Activated T-helper 2 cell treated with anti-CD3 and anti-CD28 coated beads, Interferon-gamma antibody, Interleukin-2, Interleukin-4, amounts not matched to agents 10 μg/mL and 5 μg/mL and 100 μg/mL, durations not matched to agents 14 hours and 24 hours and 36 hours (primary cell): ENCODE measurements around the gene B9D2. TPM values are rescaled to one million over a fixed set of nuclear protein-coding genes. Genes with fewer than 3 reads are reported as not detected.

ENCODE experiments used
- DNase-seq: peaks from one replicate; pipeline ENCODE4 v3.0.0; 2021; ENCODE audit warnings: low spot score
- H3K27ac Mint-ChIP-seq: one replicate; pipeline ENCODE4 v1.8.0; 2021; ENCODE audit warnings: mixed read lengths
- H3K27me3 Mint-ChIP-seq: one replicate; pipeline ENCODE4 v1.8.0; 2021; ENCODE audit warnings: low read depth, mixed read lengths
- H3K36me3 Mint-ChIP-seq: one replicate; pipeline ENCODE4 v1.8.0; 2021; ENCODE audit warnings: low read depth, mixed read lengths
- H3K4me1 Mint-ChIP-seq: one replicate; pipeline ENCODE4 v1.8.0; 2021; ENCODE audit warnings: low read depth, mixed read lengths
- H3K4me3 Mint-ChIP-seq: one replicate; pipeline ENCODE4 v1.8.0; 2021; ENCODE audit warnings: low read depth, mild to moderate bottlenecking, moderate library complexity, mixed read lengths
- H3K9me3 Mint-ChIP-seq: one replicate; pipeline ENCODE4 v1.8.0; 2021; ENCODE audit warnings: mixed read lengths
- intact Hi-C: fragments of 100-400 bp; cut with micrococcal nuclease; formaldehyde crosslinking; loops from one replicate; pipeline ENCODE4 v1.15.1; 2023
- total RNA-seq: library from RNA; stranded (reverse); gene quantifications from 2 replicates; pipeline ENCODE4 v1.2.3, GENCODE V29; 2022

Gene B9D2
- total RNA-seq, 1 donor from 2014 or later = 6.2 TPM

- Mint-ChIP-seq H3K4me1 (peaks cover 20% of the 10 kb centered on the region), H3K4me3 (no peak overlapping the region), H3K27me3 (no peaks in the 10 kb centered on the region), H3K36me3 (peaks cover 74% of the 10 kb centered on the region), H3K27ac (no peak overlapping the region), H3K9me3 (no peaks in the 10 kb centered on the region)
- intact Hi-C loops = no loop called here
- no peak for DNase-seq
These were observed 43.8 kb downstream of the B9D2 start for GRCh38 chr19:41320185-41320518.

DNA sequence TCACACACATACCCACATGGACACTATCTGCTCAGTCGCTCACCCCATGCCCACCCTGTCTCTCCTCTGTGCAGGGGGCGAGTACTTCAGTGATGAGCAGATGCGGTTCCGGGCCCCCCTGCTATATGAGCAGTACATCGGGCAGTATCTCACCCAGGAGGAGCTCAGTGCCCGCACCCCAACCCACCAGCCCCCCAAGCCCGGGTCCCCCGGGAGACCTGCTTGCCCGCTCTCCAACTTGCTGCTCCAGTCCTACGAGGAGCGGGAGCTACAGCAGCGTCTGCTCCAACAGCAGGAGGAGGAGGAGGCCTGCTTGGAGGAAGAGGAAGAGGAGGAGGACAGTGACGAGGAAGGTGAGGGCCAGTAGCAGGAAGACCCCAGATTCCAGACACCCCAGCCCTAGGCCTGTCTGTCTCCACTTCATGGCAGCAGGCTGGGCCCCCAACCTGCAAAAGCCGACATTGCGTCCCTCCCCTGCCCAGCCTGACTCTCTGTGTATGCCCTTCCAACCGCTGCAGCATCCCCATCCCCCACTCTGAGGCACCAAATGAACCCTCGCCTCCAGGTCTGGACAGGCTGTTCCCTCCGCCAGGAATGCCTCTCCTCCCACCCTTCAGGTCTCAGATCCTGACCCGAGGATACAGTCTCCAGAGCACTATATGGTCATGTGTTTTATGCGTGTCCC, 44.3 kb downstream of the B9D2 start:
- intact Hi-C loops = no loop called here
- no peak for DNase-seq
- Mint-ChIP-seq H3K4me3 (no peak overlapping the region), H3K9me3 (no peaks in the 10 kb centered on the region), H3K4me1 (peaks cover 17% of the 10 kb centered on the region), H3K36me3 (peaks cover 72% of the 10 kb centered on the region), H3K27ac (no peak overlapping the region), H3K27me3 (no peaks in the 10 kb centered on the region)

DNA sequence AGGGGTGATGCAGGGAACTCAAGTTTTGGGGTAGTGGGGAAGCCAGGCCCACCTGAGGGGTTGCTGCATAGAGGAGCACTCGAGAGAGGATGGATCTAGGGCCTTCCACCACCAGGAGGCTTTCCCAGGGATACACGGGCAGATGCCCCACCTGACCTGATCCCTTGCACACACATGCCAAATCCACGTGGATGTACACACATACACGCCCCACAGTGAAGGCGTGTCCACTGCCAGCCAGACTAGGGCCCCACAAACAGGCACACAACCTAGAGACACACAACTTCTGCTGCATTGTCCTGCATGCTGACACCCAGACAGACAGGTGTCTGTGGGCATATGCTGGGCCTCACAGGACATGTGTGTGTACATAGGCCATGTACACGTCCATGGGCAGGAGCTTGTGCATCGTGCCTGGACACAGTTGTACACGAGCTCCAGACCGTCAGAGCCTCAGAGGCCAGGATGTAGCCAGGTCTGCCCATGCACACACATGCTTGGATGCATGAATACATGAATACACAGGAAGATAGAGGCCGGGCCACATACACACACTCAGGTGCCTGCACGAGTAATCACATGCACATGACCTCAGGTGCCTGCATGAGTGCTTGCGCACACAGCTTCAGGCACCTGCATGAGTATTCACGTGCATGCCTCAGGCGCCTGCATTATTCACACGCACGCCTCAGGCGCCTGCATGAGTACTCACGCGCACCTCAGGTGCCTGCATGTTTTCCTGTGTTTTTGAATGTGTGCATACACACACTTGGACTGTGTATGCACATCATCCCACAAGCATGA, 45.1 kb downstream of the B9D2 start:
- intact Hi-C loops = no loop called here
- no peaks in the 10 kb centered on the region for H3K9me3 Mint-ChIP-seq
- H3K27me3 Mint-ChIP-seq = no peaks in the 10 kb centered on the region
- no peak overlapping the region for H3K4me3 Mint-ChIP-seq
- H3K36me3 Mint-ChIP-seq = peaks cover 73% of the 10 kb centered on the region
- DNase-seq = no peak
- H3K4me1 Mint-ChIP-seq = peaks cover 16% of the 10 kb centered on the region
- no peak overlapping the region for H3K27ac Mint-ChIP-seq

DNA sequence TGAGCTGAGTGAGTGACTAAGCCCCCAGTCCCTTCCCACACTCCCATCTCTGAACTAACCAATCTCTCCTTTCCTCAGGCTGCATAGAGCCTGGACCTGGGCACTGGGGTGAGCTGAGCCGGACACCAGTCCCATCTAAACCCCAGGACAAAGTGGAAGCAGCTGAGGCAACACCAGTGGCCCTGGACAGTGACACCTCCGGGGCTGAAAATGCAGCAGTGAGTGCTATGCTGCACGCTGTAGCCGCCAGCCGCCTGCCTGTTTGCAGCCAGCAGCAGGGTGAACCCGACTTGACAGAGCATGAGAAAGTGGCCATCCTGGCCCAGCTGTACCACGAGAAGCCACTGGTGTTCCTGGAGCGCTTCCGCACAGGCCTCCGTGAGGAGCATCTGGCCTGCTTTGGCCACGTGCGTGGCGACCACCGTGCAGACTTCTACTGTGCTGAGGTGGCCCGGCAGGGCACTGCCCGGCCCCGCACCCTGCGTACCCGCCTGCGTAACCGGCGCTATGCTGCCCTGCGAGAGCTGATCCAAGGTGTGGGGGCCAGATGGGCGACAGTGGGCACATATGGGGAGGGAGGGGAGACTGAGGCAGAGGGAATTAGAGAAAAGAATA, 47.5 kb downstream of the B9D2 start:
- Mint-ChIP-seq H3K36me3 (peaks cover 83% of the 10 kb centered on the region), H3K4me1 (peaks cover 20% of the 10 kb centered on the region), H3K27ac (peak overlapping the region; percentile 7), H3K27me3 (no peaks in the 10 kb centered on the region), H3K4me3 (no peak overlapping the region), H3K9me3 (no peaks in the 10 kb centered on the region)
- intact Hi-C loops = no loop called here
- DNase-seq = no peak

GRCh38 chr19:41311613-41312012, 52.3 kb downstream of the B9D2 start:
- H3K27me3 Mint-ChIP-seq = no peaks in the 10 kb centered on the region
- H3K9me3 Mint-ChIP-seq = no peaks in the 10 kb centered on the region
- no peak for DNase-seq
- H3K4me3 Mint-ChIP-seq = peak overlapping the region; percentile 97
- H3K36me3 Mint-ChIP-seq = peaks cover 62% of the 10 kb centered on the region
- H3K27ac Mint-ChIP-seq = peak overlapping the region; percentile 67
- peaks cover 46% of the 10 kb centered on the region for H3K4me1 Mint-ChIP-seq
- intact Hi-C loops = loop anchor here (2.0 kb wide), 2 partner anchors 15 to 39 kb away; no protein-coding TSS in a partner anchor

- no peaks in the 10 kb centered on the region for H3K27me3 Mint-ChIP-seq
- peak overlapping the region; percentile 97 for H3K4me3 Mint-ChIP-seq
- intact Hi-C loops = loop anchor here (2.0 kb wide), 2 partner anchors 16 to 40 kb away; no protein-coding TSS in a partner anchor
- H3K4me1 Mint-ChIP-seq = peaks cover 48% of the 10 kb centered on the region
- H3K27ac Mint-ChIP-seq = no peak overlapping the region
- H3K36me3 Mint-ChIP-seq = peaks cover 62% of the 10 kb centered on the region
- no peak for DNase-seq
- no peaks in the 10 kb centered on the region for H3K9me3 Mint-ChIP-seq
These were observed 52.9 kb downstream of the B9D2 start for GRCh38 chr19:41311072-41311471.

DNA sequence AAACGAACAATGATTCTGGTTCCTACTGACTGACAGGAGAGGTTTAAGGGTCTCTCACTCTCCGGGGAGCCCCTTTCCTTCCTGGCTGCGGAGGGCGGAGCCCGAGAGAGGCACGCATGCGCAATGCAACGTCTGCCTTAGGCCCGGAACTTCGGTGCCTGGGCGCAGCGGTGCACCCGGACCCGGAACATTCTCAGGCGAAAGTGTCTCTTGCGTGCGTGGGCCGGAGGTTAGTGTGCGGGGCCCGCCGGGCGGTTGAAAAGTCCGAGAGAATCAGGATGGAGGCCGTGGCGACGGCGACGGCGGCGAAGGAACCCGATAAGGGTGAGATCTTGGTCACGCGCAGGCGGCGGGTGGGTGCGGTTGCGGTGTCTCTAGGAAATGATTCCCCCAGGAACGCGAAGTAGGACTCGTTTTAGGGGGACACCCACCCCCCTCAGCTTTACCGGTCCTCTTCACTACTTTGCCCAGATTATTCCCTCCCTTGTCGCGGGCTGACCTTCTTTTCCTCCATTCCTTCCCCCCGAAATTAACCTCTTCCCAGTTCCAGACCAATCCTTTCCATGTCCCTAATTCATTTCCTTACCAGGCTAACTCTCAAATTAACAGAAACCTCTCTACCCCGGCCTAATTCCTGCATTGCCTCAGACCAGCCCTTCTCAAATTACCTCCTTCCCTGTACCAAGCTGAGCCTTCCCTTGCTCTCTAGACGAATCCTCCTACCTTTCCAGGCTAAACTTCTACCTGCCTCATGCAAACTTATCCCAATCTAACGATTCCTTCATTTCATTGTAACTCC, 53.7 kb downstream of the B9D2 start, which contains the start of gene CCDC97:
TSS of gene CCDC97 (plus strand) at position 140 of the 799 bp plus-strand sequence. CDS start at position 279, 139 bp downstream.
- H3K4me3 Mint-ChIP-seq = peak within 1 kb of the TSS; percentile 97
- H3K27ac Mint-ChIP-seq = peak within 1 kb of the TSS; percentile 96
- peaks cover 51% of the 10 kb centered on the region for H3K4me1 Mint-ChIP-seq
- intact Hi-C loops = loop anchor here (2.0 kb wide), 2 partner anchors 17 to 41 kb away; no protein-coding TSS in a partner anchor
- peaks cover 66% of the 10 kb centered on the region for H3K36me3 Mint-ChIP-seq
- H3K27me3 Mint-ChIP-seq = no peaks in the 10 kb centered on the region
- no peaks in the 10 kb centered on the region for H3K9me3 Mint-ChIP-seq
- peak; percentile 88 for DNase-seq

GRCh38 chr19:41309180-41310032, 54.5 kb downstream of the B9D2 start:
- Mint-ChIP-seq H3K27ac (peak overlapping the region; percentile 96), H3K9me3 (no peaks in the 10 kb centered on the region), H3K27me3 (no peaks in the 10 kb centered on the region), H3K4me1 (peaks cover 59% of the 10 kb centered on the region), H3K36me3 (peaks cover 72% of the 10 kb centered on the region), H3K4me3 (peak overlapping the region; percentile 97)
- no peak for DNase-seq
- intact Hi-C loops = loop anchor here (2.0 to 5.0 kb wide), 3 partner anchors 17 to 253 kb away; no protein-coding TSS in a partner anchor

- DNase-seq = peak; percentile 84
- no peaks in the 10 kb centered on the region for H3K9me3 Mint-ChIP-seq
- no peaks in the 10 kb centered on the region for H3K27me3 Mint-ChIP-seq
- H3K4me1 Mint-ChIP-seq = peaks cover 67% of the 10 kb centered on the region
- peak overlapping the region; percentile 97 for H3K4me3 Mint-ChIP-seq
- peak overlapping the region; percentile 96 for H3K27ac Mint-ChIP-seq
- H3K36me3 Mint-ChIP-seq = peaks cover 72% of the 10 kb centered on the region
- intact Hi-C loops = loop anchor here (1.0 to 5.0 kb wide), 3 partner anchors 45 to 254 kb away; no protein-coding TSS in a partner anchor
These were observed 55.3 kb downstream of the B9D2 start for GRCh38 chr19:41308450-41309179.

DNA sequence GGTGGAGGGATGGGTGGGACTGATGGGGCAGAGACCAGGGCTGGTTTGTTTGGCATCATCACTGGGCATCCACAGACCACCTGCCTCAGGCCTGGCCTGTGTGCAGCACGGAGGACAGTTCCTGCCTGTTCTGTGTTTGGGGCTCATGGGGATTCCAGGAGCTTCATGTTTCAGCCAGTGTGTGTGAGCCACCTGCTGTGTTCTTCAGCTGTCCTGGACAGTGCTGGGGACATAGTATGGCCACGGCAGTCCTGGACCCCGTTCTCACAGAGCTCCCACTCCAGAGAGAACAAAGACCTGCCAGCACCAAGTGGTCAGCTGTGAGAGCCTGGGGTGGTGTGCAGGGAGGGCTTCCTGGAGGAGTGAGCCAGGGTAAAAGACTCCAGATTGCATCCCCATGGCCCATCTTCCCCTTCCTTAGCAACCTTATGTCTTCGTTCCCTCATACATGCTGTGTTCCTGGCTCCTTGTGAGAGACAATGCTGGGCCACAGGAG, 55.9 kb downstream of the B9D2 start:
- Mint-ChIP-seq H3K4me3 (peak overlapping the region; percentile 97), H3K36me3 (peaks cover 72% of the 10 kb centered on the region), H3K27ac (peak overlapping the region; percentile 96), H3K27me3 (no peaks in the 10 kb centered on the region), H3K9me3 (no peaks in the 10 kb centered on the region), H3K4me1 (peaks cover 65% of the 10 kb centered on the region)
- DNase-seq = no peak
- intact Hi-C loops = loop anchor here (1.0 to 5.0 kb wide), 3 partner anchors 45 to 254 kb away; no protein-coding TSS in a partner anchor
